Fibroblast of skin of left biceps (primary cell): ENCODE data around the gene WNT7B.

Source experiments
- DNase-seq, 2 experiments: peaks; one replicate each; pipeline ENCODE4 v3.0.0-alpha.2; 2013; ENCODE audit warnings: low read depth in 2 of 2

Gene WNT7B

GRCh38 chr22:45995405-45996101 lies 18.6 kb upstream of the WNT7B start:
- DNase-seq = no peak

- DNase-seq = peak in 1 of 2 experiments; percentile 33
Observed at GRCh38 chr22:45994491-45995404, 17.8 kb upstream of the WNT7B start.

GRCh38 chr22:45993841-45994240 lies 16.9 kb upstream of the WNT7B start:
- no peak for DNase-seq

GRCh38 chr22:45993143-45993692 lies 16.3 kb upstream of the WNT7B start:
- DNase-seq = no peak

GRCh38 chr22:45992737-45993136 lies 15.8 kb upstream of the WNT7B start:
- no peak for DNase-seq

GRCh38 chr22:45991098-45991497 lies 14.1 kb upstream of the WNT7B start:
- no peak for DNase-seq

- no peak for DNase-seq
Observed at GRCh38 chr22:45987136-45987861, 10.3 kb upstream of the WNT7B start.

GRCh38 chr22:45984316-45984916 lies 7.5 kb upstream of the WNT7B start:
- no peak for DNase-seq

- DNase-seq = no peak
Observed at GRCh38 chr22:45983797-45984196, 6.8 kb upstream of the WNT7B start.

GRCh38 chr22:45980761-45981160 lies 3.8 kb upstream of the WNT7B start:
- DNase-seq = no peak

- no peak for DNase-seq
Observed at GRCh38 chr22:45980268-45980570, 3.3 kb upstream of the WNT7B start.

GRCh38 chr22:45978275-45978713 lies 1.3 kb upstream of the WNT7B start:
- DNase-seq = no peak

- no peak for DNase-seq
Observed at GRCh38 chr22:45977551-45978274, 751 bp upstream of the WNT7B start.

- DNase-seq = no peak
Observed at GRCh38 chr22:45976254-45977002, 534 bp downstream of the WNT7B start.

- DNase-seq = no peak
Observed at GRCh38 chr22:45975164-45976161, 1.5 kb downstream of the WNT7B start.

- no peak for DNase-seq
Observed at GRCh38 chr22:45974498-45974897, 2.5 kb downstream of the WNT7B start.

- no peak for DNase-seq
Observed at GRCh38 chr22:45972889-45973253, 4.1 kb downstream of the WNT7B start.

- DNase-seq = no peak
Observed at GRCh38 chr22:45972091-45972888, 4.7 kb downstream of the WNT7B start.
